Measurements from ENCODE around the gene CYBRD1.

GRCh38 chr2:171490577-171490976 lies 31.7 kb upstream of the CYBRD1 start:
- TF ChIP-seq EP300 (IDR thresholded peaks at IDR 0.05; ENCODE audit: borderline replicate concordance in 1 of 2, control insufficient read depth in 1 of 2, low read depth in 2 of 2, low read length in 2 of 2) (no peak), PBX3 (IDR thresholded peaks at IDR 0.05; ENCODE audit: insufficient replicate concordance, low read depth, low read length) (no peak), ATF7 (IDR thresholded peaks at IDR 0.05; ENCODE audit: low read depth) (no peak), RAD21 (IDR thresholded peaks at IDR 0.05; ENCODE audit: insufficient read depth, low read depth, low read length) (no peak), POLR2AphosphoS5 (IDR thresholded peaks at IDR 0.05; ENCODE audit: low read length) (no peak), FOS (IDR thresholded peaks at IDR 0.05; ENCODE audit: borderline replicate concordance, extremely low read depth, insufficient read length) (no peak)
- TF ChIP-seq, protein P1, sequence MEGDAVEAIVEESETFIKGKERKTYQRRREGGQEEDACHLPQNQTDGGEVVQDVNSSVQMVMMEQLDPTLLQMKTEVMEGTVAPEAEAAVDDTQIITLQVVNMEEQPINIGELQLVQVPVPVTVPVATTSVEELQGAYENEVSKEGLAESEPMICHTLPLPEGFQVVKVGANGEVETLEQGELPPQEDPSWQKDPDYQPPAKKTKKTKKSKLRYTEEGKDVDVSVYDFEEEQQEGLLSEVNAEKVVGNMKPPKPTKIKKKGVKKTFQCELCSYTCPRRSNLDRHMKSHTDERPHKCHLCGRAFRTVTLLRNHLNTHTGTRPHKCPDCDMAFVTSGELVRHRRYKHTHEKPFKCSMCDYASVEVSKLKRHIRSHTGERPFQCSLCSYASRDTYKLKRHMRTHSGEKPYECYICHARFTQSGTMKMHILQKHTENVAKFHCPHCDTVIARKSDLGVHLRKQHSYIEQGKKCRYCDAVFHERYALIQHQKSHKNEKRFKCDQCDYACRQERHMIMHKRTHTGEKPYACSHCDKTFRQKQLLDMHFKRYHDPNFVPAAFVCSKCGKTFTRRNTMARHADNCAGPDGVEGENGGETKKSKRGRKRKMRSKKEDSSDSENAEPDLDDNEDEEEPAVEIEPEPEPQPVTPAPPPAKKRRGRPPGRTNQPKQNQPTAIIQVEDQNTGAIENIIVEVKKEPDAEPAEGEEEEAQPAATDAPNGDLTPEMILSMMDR (IDR thresholded peaks at IDR 0.05 in 2 of 3, conservative IDR thresholded peaks at IDR 0.05 in 1 of 3; ENCODE audit: control insufficient read depth in 2 of 3, extremely low read depth in 1 of 3, insufficient read depth in 1 of 3, low read depth in 3 of 3, low read length in 3 of 3), result no peak
- TF ChIP-seq, protein P2, sequence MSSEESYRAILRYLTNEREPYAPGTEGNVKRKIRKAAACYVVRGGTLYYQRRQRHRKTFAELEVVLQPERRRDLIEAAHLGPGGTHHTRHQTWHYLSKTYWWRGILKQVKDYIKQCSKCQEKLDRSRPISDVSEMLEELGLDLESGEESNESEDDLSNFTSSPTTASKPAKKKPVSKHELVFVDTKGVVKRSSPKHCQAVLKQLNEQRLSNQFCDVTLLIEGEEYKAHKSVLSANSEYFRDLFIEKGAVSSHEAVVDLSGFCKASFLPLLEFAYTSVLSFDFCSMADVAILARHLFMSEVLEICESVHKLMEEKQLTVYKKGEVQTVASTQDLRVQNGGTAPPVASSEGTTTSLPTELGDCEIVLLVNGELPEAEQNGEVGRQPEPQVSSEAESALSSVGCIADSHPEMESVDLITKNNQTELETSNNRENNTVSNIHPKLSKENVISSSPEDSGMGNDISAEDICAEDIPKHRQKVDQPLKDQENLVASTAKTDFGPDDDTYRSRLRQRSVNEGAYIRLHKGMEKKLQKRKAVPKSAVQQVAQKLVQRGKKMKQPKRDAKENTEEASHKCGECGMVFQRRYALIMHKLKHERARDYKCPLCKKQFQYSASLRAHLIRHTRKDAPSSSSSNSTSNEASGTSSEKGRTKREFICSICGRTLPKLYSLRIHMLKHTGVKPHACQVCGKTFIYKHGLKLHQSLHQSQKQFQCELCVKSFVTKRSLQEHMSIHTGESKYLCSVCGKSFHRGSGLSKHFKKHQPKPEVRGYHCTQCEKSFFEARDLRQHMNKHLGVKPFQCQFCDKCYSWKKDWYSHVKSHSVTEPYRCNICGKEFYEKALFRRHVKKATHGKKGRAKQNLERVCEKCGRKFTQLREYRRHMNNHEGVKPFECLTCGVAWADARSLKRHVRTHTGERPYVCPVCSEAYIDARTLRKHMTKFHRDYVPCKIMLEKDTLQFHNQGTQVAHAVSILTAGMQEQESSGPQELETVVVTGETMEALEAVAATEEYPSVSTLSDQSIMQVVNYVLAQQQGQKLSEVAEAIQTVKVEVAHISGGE (CRISPR knock-in tag; IDR thresholded peaks at IDR 0.05), result no peak
